Neuronal stem cell (in vitro differentiated cells): ENCODE results near the gene TAF1L.

Experiments
- DNase-seq: peaks from one replicate; pipeline ENCODE4 v3.0.0-alpha.2; 2013; ENCODE audit warnings: low spot score
- H2AFZ ChIP-seq: one replicate; pipeline ENCODE4 v1.6.1; 2013; ENCODE audit warnings: mild to moderate bottlenecking, low read length, inconsistent platforms
- H2AK5ac ChIP-seq: 2 replicates; pipeline ENCODE4 v1.6.1; 2013; ENCODE audit warnings: low read depth, mild to moderate bottlenecking, inconsistent platforms, low read length, moderate library complexity, mixed read lengths
- H2BK120ac ChIP-seq: 2 replicates; pipeline ENCODE4 v1.6.1; 2013; ENCODE audit warnings: low read depth, mild to moderate bottlenecking, inconsistent platforms, low read length, moderate library complexity, mixed read lengths
- H2BK12ac ChIP-seq: one replicate; pipeline ENCODE4 v1.6.1; 2013; ENCODE audit warnings: low read length, inconsistent platforms
- H2BK15ac ChIP-seq: 2 replicates; pipeline ENCODE4 v1.6.1; 2013; ENCODE audit warnings: mild to moderate bottlenecking, low read length, inconsistent platforms, mixed read lengths
- H2BK5ac ChIP-seq: one replicate; pipeline ENCODE4 v1.6.1; 2013; ENCODE audit warnings: inconsistent platforms, mild to moderate bottlenecking, low read length, moderate library complexity
- H3K14ac ChIP-seq: one replicate; pipeline ENCODE4 v1.6.1; 2013; ENCODE audit warnings: low read length, inconsistent platforms
- H3K18ac ChIP-seq: 2 replicates; pipeline ENCODE4 v1.6.1; 2013; ENCODE audit warnings: low read length, inconsistent platforms
- H3K23ac ChIP-seq: 2 replicates; pipeline ENCODE4 v1.6.1; 2013; ENCODE audit warnings: low read depth, mild to moderate bottlenecking, mixed read lengths, low read length, inconsistent platforms; ENCODE audit not compliant: poor library complexity
- H3K27ac ChIP-seq: replicated peaks from 3 replicates; pipeline ENCODE4 v1.5.1; 2013; ENCODE audit warnings: low read length, inconsistent platforms
- H3K27me3 ChIP-seq, 3 experiments: 2 replicates each; pipeline ENCODE4 v1.6.1; 2013; ENCODE audit warnings: low read length in 3 of 3, mild to moderate bottlenecking in 2 of 3, inconsistent platforms in 1 of 3, low read depth in 1 of 3, mixed read lengths in 1 of 3, moderate library complexity in 1 of 3; ENCODE audit not compliant: control insufficient read depth in 3 of 3, insufficient read depth in 3 of 3
- H3K36me3 ChIP-seq, 2 donors: replicated peaks in 1 of 2; 2 replicates each; pipeline ENCODE4 v1.6.1; 2013; ENCODE audit warnings: low read length in 2 of 2; ENCODE audit not compliant: control insufficient read depth in 2 of 2, insufficient read depth in 2 of 2
- H3K4ac ChIP-seq: 2 replicates; pipeline ENCODE4 v1.6.1; 2013; ENCODE audit warnings: inconsistent platforms, mild to moderate bottlenecking, low read length, moderate library complexity
- H3K4me1 ChIP-seq, 2 donors: 1 replicate in 1 of 2; 2 replicates in 1 of 2; pipeline ENCODE4 v1.6.1; 2013; ENCODE audit warnings: low read length in 2 of 2, low read depth in 1 of 2; ENCODE audit not compliant: control insufficient read depth in 2 of 2, insufficient read depth in 1 of 2
- H3K4me2 ChIP-seq: one replicate; pipeline ENCODE4 v1.6.1; 2013; ENCODE audit warnings: mild to moderate bottlenecking, low read length, inconsistent platforms; ENCODE audit not compliant: insufficient read depth, poor library complexity, severe bottlenecking
- H3K4me3 ChIP-seq, 2 donors: 2 replicates each; pipeline ENCODE4 v1.5.1; 2013; ENCODE audit warnings: low read length in 2 of 2, mild to moderate bottlenecking in 2 of 2, inconsistent platforms in 1 of 2, moderate library complexity in 1 of 2
- H3K79me1 ChIP-seq: one replicate; pipeline ENCODE4 v1.6.1; 2013; ENCODE audit warnings: low read depth, mild to moderate bottlenecking, inconsistent platforms, low read length, moderate library complexity
- H3K9ac ChIP-seq: one replicate; pipeline ENCODE4 v1.6.1; 2013; ENCODE audit warnings: mild to moderate bottlenecking, low read depth, low read length, inconsistent platforms; ENCODE audit not compliant: poor library complexity
- H3K9me3 ChIP-seq, 2 donors: replicated peaks in 1 of 2; 2 replicates each; pipeline versions ENCODE3 to v1.6.1; 2013; ENCODE audit warnings: low read length in 2 of 2, mild to moderate bottlenecking in 2 of 2, inconsistent platforms in 1 of 2, low read depth in 1 of 2, mixed read lengths in 1 of 2, moderate library complexity in 1 of 2; ENCODE audit not compliant: control insufficient read depth in 2 of 2, insufficient read depth in 1 of 2
- H4K8ac ChIP-seq: one replicate; pipeline ENCODE4 v1.6.1; 2013; ENCODE audit warnings: low read depth, mild to moderate bottlenecking, inconsistent platforms, low read length, moderate library complexity
- H4K91ac ChIP-seq: one replicate; pipeline ENCODE4 v1.6.1; 2013; ENCODE audit warnings: low read length, low read depth, mild to moderate bottlenecking, inconsistent platforms; ENCODE audit not compliant: poor library complexity
- WGBS, 2 donors: extraction: QIAGEN DNeasy Blood & Tissue Kit; methylation state at CpG; one replicate each; pipeline ENCODE4 v1.1.7; 2013; ENCODE audit warnings: missing lambda C conversion rate in 2 of 2, mixed read lengths in 1 of 2; ENCODE audit not compliant: insufficient read length in 2 of 2, insufficient replicate concordance in 1 of 2; ENCODE audit errors: extremely low coverage in 2 of 2; 5-methylcytosine and 5-hydroxymethylcytosine counted together

TAF1L gene

GRCh38 chr9:32672469-32672868, 37.0 kb upstream of the TAF1L start:
- Histone ChIP-seq H3K4ac (no peak overlapping the region), H2BK12ac (no peak overlapping the region), H3K23ac (no peak overlapping the region), H3K14ac (no peak overlapping the region), H3K4me3 (no peak overlapping the region), H3K9ac (no peak overlapping the region), H2BK120ac (no peak overlapping the region), H3K4me1 (no peaks in the 10 kb centered on the region), H2BK5ac (no peak overlapping the region), H4K8ac (no peak overlapping the region), H3K27ac (no peak overlapping the region), H3K36me3 (no peaks in the 10 kb centered on the region), H4K91ac (no peak overlapping the region), H3K79me1 (no peaks in the 10 kb centered on the region), H2AK5ac (no peak overlapping the region), H3K4me2 (no peak overlapping the region), H3K27me3 (no peaks in the 10 kb centered on the region), H2BK15ac (no peak overlapping the region), H3K18ac (no peak overlapping the region), H2AFZ (no peak overlapping the region), H3K9me3 (no peaks in the 10 kb centered on the region)
- DNase-seq, result no peak
- no CpG with 5 or more reads among the region's 6 CpGs for WGBS, 2 donors

GRCh38 chr9:32671333-32671732, 35.9 kb upstream of the TAF1L start:
- Histone ChIP-seq H2BK12ac (no peak overlapping the region), H2BK5ac (no peak overlapping the region), H2BK120ac (no peak overlapping the region), H3K4me1 (no peaks in the 10 kb centered on the region), H3K4ac (no peak overlapping the region), H3K23ac (no peak overlapping the region), H2AFZ (no peak overlapping the region), H3K27ac (no peak overlapping the region), H3K79me1 (no peaks in the 10 kb centered on the region), H3K27me3 (no peaks in the 10 kb centered on the region), H4K8ac (no peak overlapping the region), H2BK15ac (no peak overlapping the region), H3K36me3 (no peaks in the 10 kb centered on the region), H2AK5ac (no peak overlapping the region), H3K9me3 (no peaks in the 10 kb centered on the region), H4K91ac (no peak overlapping the region), H3K4me3 (no peak overlapping the region), H3K9ac (no peak overlapping the region), H3K4me2 (no peak overlapping the region), H3K18ac (no peak overlapping the region), H3K14ac (no peak overlapping the region)
- no CpG with 5 or more reads among the region's 1 CpG for WGBS, 2 donors
- no peak for DNase-seq

GRCh38 chr9:32665101-32665500, 29.6 kb upstream of the TAF1L start:
- no peak overlapping the region for H2BK15ac ChIP-seq

GRCh38 chr9:32663741-32664140, 28.3 kb upstream of the TAF1L start:
- Histone ChIP-seq H3K4me1 (no peaks in the 10 kb centered on the region), H3K4me3 (no peak overlapping the region), H2AK5ac (no peak overlapping the region), H2BK12ac (no peak overlapping the region), H3K27me3 (no peaks in the 10 kb centered on the region), H2BK5ac (no peak overlapping the region), H3K36me3 (no peaks in the 10 kb centered on the region), H3K9me3 (no peaks in the 10 kb centered on the region), H3K79me1 (no peaks in the 10 kb centered on the region), H3K4me2 (no peak overlapping the region), H3K27ac (no peak overlapping the region), H2BK120ac (no peak overlapping the region), H4K91ac (no peak overlapping the region), H3K14ac (no peak overlapping the region), H3K23ac (no peak overlapping the region), H4K8ac (no peak overlapping the region), H2BK15ac (no peak overlapping the region), H2AFZ (no peak overlapping the region), H3K18ac (no peak overlapping the region), H3K9ac (no peak overlapping the region), H3K4ac (no peak overlapping the region)
- WGBS, 2 donors, result no CpG with 5 or more reads among the region's 3 CpGs
- no peak for DNase-seq

More at GRCh38 chr9:32665101-32665500, 29.6 kb upstream of the TAF1L start:
- H3K18ac ChIP-seq, result no peak overlapping the region
- no peaks in the 10 kb centered on the region for H3K4me1 ChIP-seq
- no peak overlapping the region for H2BK120ac ChIP-seq
- H2AK5ac ChIP-seq, result no peak overlapping the region
- no peak overlapping the region for H4K91ac ChIP-seq
- no peaks in the 10 kb centered on the region for H3K36me3 ChIP-seq
- DNase-seq, result no peak
- no peak overlapping the region for H3K14ac ChIP-seq
- no peaks in the 10 kb centered on the region for H3K79me1 ChIP-seq
- H3K9me3 ChIP-seq, result no peaks in the 10 kb centered on the region
- H3K27ac ChIP-seq, result no peak overlapping the region
- no peak overlapping the region for H2BK12ac ChIP-seq
- no peak overlapping the region for H3K4me3 ChIP-seq
- no peak overlapping the region for H3K9ac ChIP-seq
- WGBS, 2 donors, result no CpG with 5 or more reads among the region's 3 CpGs
- no peak overlapping the region for H2AFZ ChIP-seq
- H2BK5ac ChIP-seq, result no peak overlapping the region
- H4K8ac ChIP-seq, result no peak overlapping the region
- no peaks in the 10 kb centered on the region for H3K27me3 ChIP-seq
- H3K23ac ChIP-seq, result no peak overlapping the region
- no peak overlapping the region for H3K4ac ChIP-seq
- H3K4me2 ChIP-seq, result no peak overlapping the region
